Measurements from ENCODE around the gene RERG. TPM values are rescaled to one million over a fixed set of nuclear protein-coding genes. Genes with fewer than 3 reads are reported as not detected.

The RERG gene
- polyA plus RNA-seq, 3 donors = not detected

GRCh38 chr12:15092826-15093225, 128.4 kb downstream of the RERG start:
- Histone ChIP-seq H3K4me1 (ENCODE audit: control insufficient read depth in 1 of 2, insufficient read depth in 2 of 2, low read length in 2 of 2) (no peaks in the 10 kb centered on the region), H3K27ac (ENCODE audit: low read depth in 1 of 2, low read length in 2 of 2) (no peak overlapping the region), H2AFZ (ENCODE audit: insufficient read depth, low read depth, low read length, poor library complexity, severe bottlenecking) (no peak overlapping the region), H3K79me2 (ENCODE audit: insufficient read depth, low read length) (no peaks in the 10 kb centered on the region), H3K9ac (ENCODE audit: insufficient read depth, low read length, poor library complexity, severe bottlenecking) (no peak overlapping the region), H3K27me3 (ENCODE audit: control insufficient read depth in 2 of 2, insufficient read depth in 2 of 2, low read length in 2 of 2) (no peaks in the 10 kb centered on the region), H3K9me3 (replicated peaks in 1 of 2; ENCODE audit: control insufficient read depth in 1 of 2, insufficient read depth in 1 of 2, low read length in 2 of 2) (no peaks in the 10 kb centered on the region), H4K20me1 (ENCODE audit: insufficient read depth, low read length) (no peaks in the 10 kb centered on the region), H3K36me3 (replicated peaks in 1 of 2; ENCODE audit: control insufficient read depth in 1 of 2, insufficient read depth in 2 of 2, low read length in 2 of 2) (no peaks in the 10 kb centered on the region), H3K4me3 (replicated peaks in 1 of 3; ENCODE audit: low read depth in 2 of 3, low read length in 3 of 3) (no peak overlapping the region), H3K4me2 (replicated peaks; ENCODE audit: extremely low read depth, low read length, poor library complexity, severe bottlenecking) (no peak overlapping the region)
- Mint-ChIP-seq H3K4me1 (no peaks in the 10 kb centered on the region), H3K4me3 (no peak overlapping the region), H3K27me3 (ENCODE audit: low read depth in 3 of 3) (no peaks in the 10 kb centered on the region), H3K36me3 (no peaks in the 10 kb centered on the region), H3K27ac (no peak overlapping the region), H3K9me3 (peaks cover 0 to 6% (median 5%) of the 10 kb centered on the region in 7 donors)
- DNase-seq = no peak
- no peak for TF ChIP-seq CTCF (IDR thresholded peaks at IDR 0.05)
- intact Hi-C loops (cut with micrococcal nuclease) = no loop called here
- WGBS (ENCODE audit: insufficient coverage) = no CpG with 5 or more reads among the region's 1 CpG

GRCh38 chr12:15090441-15090840, 130.8 kb downstream of the RERG start:
- Histone ChIP-seq H3K27ac (ENCODE audit: low read depth in 1 of 2, low read length in 2 of 2) (no peak overlapping the region), H3K79me2 (ENCODE audit: insufficient read depth, low read length) (no peaks in the 10 kb centered on the region), H3K9ac (ENCODE audit: insufficient read depth, low read length, poor library complexity, severe bottlenecking) (no peak overlapping the region), H4K20me1 (ENCODE audit: insufficient read depth, low read length) (no peaks in the 10 kb centered on the region), H3K4me2 (replicated peaks; ENCODE audit: extremely low read depth, low read length, poor library complexity, severe bottlenecking) (no peak overlapping the region), H3K27me3 (ENCODE audit: control insufficient read depth in 2 of 2, insufficient read depth in 2 of 2, low read length in 2 of 2) (no peaks in the 10 kb centered on the region), H3K4me3 (replicated peaks in 1 of 3; ENCODE audit: low read depth in 2 of 3, low read length in 3 of 3) (no peak overlapping the region), H3K4me1 (ENCODE audit: control insufficient read depth in 1 of 2, insufficient read depth in 2 of 2, low read length in 2 of 2) (no peaks in the 10 kb centered on the region), H3K9me3 (replicated peaks in 1 of 2; ENCODE audit: control insufficient read depth in 1 of 2, insufficient read depth in 1 of 2, low read length in 2 of 2) (no peaks in the 10 kb centered on the region), H3K36me3 (replicated peaks in 1 of 2; ENCODE audit: control insufficient read depth in 1 of 2, insufficient read depth in 2 of 2, low read length in 2 of 2) (no peaks in the 10 kb centered on the region), H2AFZ (ENCODE audit: insufficient read depth, low read depth, low read length, poor library complexity, severe bottlenecking) (no peak overlapping the region)
- peaks cover 0 to 6% (median 3%) of the 10 kb centered on the region in 7 donors for H3K9me3 Mint-ChIP-seq
- WGBS (ENCODE audit: insufficient coverage) = 83% methylated on average over 1 of the region's 2 CpGs
- no peak overlapping the region for H3K27ac Mint-ChIP-seq
- no peaks in the 10 kb centered on the region for H3K36me3 Mint-ChIP-seq
- H3K27me3 Mint-ChIP-seq (ENCODE audit: low read depth in 3 of 3) = no peaks in the 10 kb centered on the region
- DNase-seq = no peak
- TF ChIP-seq CTCF (IDR thresholded peaks at IDR 0.05) = no peak
- no peaks in the 10 kb centered on the region for H3K4me1 Mint-ChIP-seq
- intact Hi-C loops (cut with micrococcal nuclease) = no loop called here
- no peak overlapping the region for H3K4me3 Mint-ChIP-seq

All from CD14-positive monocyte (primary cell).